ENCODE measurements around the gene CHN1.

CHN1 gene

DNA sequence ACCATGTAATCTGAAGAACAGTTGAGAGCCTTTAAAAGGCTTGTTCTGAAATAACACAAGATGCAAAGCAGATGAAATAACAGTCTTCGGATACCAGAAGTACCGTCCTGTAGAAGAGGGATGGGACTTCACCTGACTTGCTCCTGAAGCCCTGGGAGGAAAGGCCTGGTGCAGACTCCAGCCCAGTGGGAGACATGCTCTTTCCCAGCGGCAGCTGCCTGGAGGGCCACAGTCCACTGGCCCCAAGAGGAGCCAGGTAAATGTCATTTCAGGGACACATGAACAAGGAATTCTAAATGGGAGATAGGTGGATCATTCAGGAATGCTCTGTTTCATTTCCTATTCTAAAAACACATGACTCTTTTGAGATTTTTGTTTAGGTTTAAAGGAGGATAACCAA lies 22.6 kb upstream of the CHN1 start:
- no peak for DNase-seq (ENCODE audit: low read depth, low spot score)
- ChIA-PET POLR2A (interaction anchor here (0.5 kb wide), 1 partner anchor 10 kb away, joined by 4 read pairs; no protein-coding TSS in a partner anchor), CTCF (no interaction called here)
- TF ChIP-seq, protein P1, sequence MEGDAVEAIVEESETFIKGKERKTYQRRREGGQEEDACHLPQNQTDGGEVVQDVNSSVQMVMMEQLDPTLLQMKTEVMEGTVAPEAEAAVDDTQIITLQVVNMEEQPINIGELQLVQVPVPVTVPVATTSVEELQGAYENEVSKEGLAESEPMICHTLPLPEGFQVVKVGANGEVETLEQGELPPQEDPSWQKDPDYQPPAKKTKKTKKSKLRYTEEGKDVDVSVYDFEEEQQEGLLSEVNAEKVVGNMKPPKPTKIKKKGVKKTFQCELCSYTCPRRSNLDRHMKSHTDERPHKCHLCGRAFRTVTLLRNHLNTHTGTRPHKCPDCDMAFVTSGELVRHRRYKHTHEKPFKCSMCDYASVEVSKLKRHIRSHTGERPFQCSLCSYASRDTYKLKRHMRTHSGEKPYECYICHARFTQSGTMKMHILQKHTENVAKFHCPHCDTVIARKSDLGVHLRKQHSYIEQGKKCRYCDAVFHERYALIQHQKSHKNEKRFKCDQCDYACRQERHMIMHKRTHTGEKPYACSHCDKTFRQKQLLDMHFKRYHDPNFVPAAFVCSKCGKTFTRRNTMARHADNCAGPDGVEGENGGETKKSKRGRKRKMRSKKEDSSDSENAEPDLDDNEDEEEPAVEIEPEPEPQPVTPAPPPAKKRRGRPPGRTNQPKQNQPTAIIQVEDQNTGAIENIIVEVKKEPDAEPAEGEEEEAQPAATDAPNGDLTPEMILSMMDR (IDR thresholded peaks at IDR 0.05; ENCODE audit: insufficient read depth, low read length, missing control alignments), result no peak
- H3K4me3 ChIP-seq (ENCODE audit: low read depth, low read length), result no peak overlapping the region

GRCh38 chr2:175026385-175026784 lies 21.2 kb upstream of the CHN1 start:
- TF ChIP-seq, protein P1 (IDR thresholded peaks at IDR 0.05; ENCODE audit: insufficient read depth, low read length, missing control alignments), result no peak
- ChIA-PET POLR2A (no interaction called here), CTCF (interaction anchor here (1.0 kb wide), 2 partner anchors 9 to 329 kb away, joined by 5 to 6 read pairs; no protein-coding TSS in a partner anchor)
- DNase-seq (ENCODE audit: low read depth, low spot score), result no peak
- H3K4me3 ChIP-seq (ENCODE audit: low read depth, low read length), result no peak overlapping the region

DNA sequence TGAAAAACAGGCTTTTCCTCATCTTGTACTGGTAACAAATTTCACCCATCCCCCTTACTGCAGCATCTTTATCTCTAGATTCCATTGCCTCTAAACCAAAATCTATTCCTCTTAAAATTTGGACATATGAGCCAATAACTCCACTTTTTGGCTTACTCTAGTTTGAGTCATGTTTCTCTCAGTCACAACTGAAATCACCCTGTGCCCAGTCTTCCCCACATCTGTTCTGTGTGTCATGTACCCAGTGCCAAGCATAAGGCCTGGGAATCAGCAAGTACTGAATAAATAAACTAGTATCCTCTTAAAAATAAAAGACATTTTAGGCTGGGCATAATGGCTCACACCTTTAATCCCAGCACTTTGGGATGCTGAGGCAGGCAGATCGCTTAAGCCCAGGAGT lies 20.8 kb upstream of the CHN1 start:
- POLR2A ChIA-PET, result no interaction called here
- TF ChIP-seq, protein P1 (IDR thresholded peaks at IDR 0.05; ENCODE audit: insufficient read depth, low read length, missing control alignments), result no peak

DNA sequence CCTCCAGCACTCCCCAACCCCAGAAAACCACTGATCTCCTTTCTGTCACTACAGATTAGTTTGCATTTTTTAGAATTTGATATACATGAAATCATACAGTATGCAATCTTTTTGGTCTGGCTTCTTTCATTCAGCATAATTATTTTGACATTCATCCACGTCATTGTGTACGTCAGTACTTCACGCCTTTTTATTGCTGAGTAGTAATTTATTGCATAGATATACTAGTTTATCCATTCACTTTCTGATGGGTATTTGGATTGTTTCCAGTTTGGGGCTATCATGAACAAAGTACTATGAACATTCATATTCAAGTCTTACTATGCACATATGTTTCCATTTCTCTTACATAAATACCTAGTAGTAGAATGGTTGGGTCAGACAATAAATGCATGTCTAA lies 20.1 kb upstream of the CHN1 start:
- TF ChIP-seq, protein P1 (IDR thresholded peaks at IDR 0.05; ENCODE audit: insufficient read depth, low read length, missing control alignments), result no peak
- CTCF ChIA-PET, result no interaction called here

More for the DNA sequence above, 20.8 kb upstream of the CHN1 start:
- CTCF ChIA-PET, result interaction anchor here (1.0 kb wide), 2 partner anchors 10 to 328 kb away, joined by 5 to 6 read pairs; no protein-coding TSS in a partner anchor
- no peak for DNase-seq (ENCODE audit: low read depth, low spot score)
- no peak overlapping the region for H3K4me3 ChIP-seq (ENCODE audit: low read depth, low read length)

GRCh38 chr2:175022923-175023322 lies 17.7 kb upstream of the CHN1 start:
- H3K4me3 ChIP-seq (ENCODE audit: low read depth, low read length), result no peak overlapping the region
- DNase-seq (ENCODE audit: low read depth, low spot score), result no peak
- POLR2A ChIA-PET, result no interaction called here
- TF ChIP-seq, protein P1 (IDR thresholded peaks at IDR 0.05; ENCODE audit: insufficient read depth, low read length, missing control alignments), result no peak
- CTCF ChIA-PET, result interaction anchor here (0.6 to 2.0 kb wide), 6 partner anchors 9 to 274 kb away, joined by 3 to 9 read pairs (median 3); partner anchors contain the start of gene CHN1

More for the DNA sequence above, 20.1 kb upstream of the CHN1 start:
- H3K4me3 ChIP-seq (ENCODE audit: low read depth, low read length), result no peak overlapping the region
- POLR2A ChIA-PET, result no interaction called here
- no peak for DNase-seq (ENCODE audit: low read depth, low spot score)

GRCh38 chr2:175019566-175020327 lies 14.6 kb upstream of the CHN1 start:
- H3K4me3 ChIP-seq (ENCODE audit: low read depth, low read length), result no peak overlapping the region
- no peak for DNase-seq (ENCODE audit: low read depth, low spot score)
- ChIA-PET CTCF (interaction anchor here (1.0 to 1.9 kb wide), 4 partner anchors 12 to 323 kb away, joined by 3 to 9 read pairs (median 4); no protein-coding TSS in a partner anchor), POLR2A (no interaction called here)
- TF ChIP-seq, protein P1 (IDR thresholded peaks at IDR 0.05; ENCODE audit: insufficient read depth, low read length, missing control alignments), result no peak
